HG03060 (cell line): ENCODE results near the gene AEBP2.

Experiments used
- ATAC-seq: cut with Tn5 transposase; IDR thresholded peaks from one replicate; pipeline ENCODE4 v1.9.1; 2021; ENCODE audit warnings: low read depth, moderate number of reproducible peaks; ENCODE audit not compliant: unreplicated experiment

Gene AEBP2

GRCh38 chr12:19547271-19547671 is 108.0 kb downstream of the AEBP2 start:
- no peak for ATAC-seq

GRCh38 chr12:19548834-19549233 is 109.5 kb downstream of the AEBP2 start:
- no peak for ATAC-seq

- ATAC-seq, result no peak
Measured at GRCh38 chr12:19550626-19551025, 111.3 kb downstream of the AEBP2 start.

GRCh38 chr12:19552441-19553097 is 113.3 kb downstream of the AEBP2 start:
- ATAC-seq, result peak; percentile 76

GRCh38 chr12:19553175-19553574 is 113.9 kb downstream of the AEBP2 start:
- no peak for ATAC-seq

GRCh38 chr12:19561411-19561961 is 122.2 kb downstream of the AEBP2 start:
- no peak for ATAC-seq
